GM23338 (cell line): ENCODE data around the gene MTMR3. TPM values are rescaled to one million over a fixed set of nuclear protein-coding genes. Genes with fewer than 3 reads are reported as not detected.

Source experiments
- ATAC-seq: fragments of 200-7000 bp; cut with Tn5 transposase; 3 replicates; pipeline ENCODE4 v1.9.1; 2020
- DNase-seq: peaks from one replicate; pipeline ENCODE4 v3.0.0-alpha.2; 2015; ENCODE audit warnings: low spot score
- H2AFZ ChIP-seq: fragments of 200-600 bp; sonication (generic); 2 replicates; pipeline ENCODE4 v1.8.0; 2016; ENCODE audit warnings: antibody characterized with exemption, mild to moderate bottlenecking, moderate library complexity
- H3F3A ChIP-seq: fragments of 200-600 bp; sonication (generic); replicated peaks from 2 replicates; pipeline ENCODE4 v1.8.0; 2017; ENCODE audit warnings: antibody characterized with exemption, mixed run types, low read depth
- H3K27ac ChIP-seq: fragments of 200-600 bp; sonication (generic); 2 replicates; pipeline ENCODE4 v1.6.1; 2016; ENCODE audit warnings: low read depth
- H3K27me3 ChIP-seq: fragments of 200-600 bp; sonication (generic); 2 replicates; pipeline ENCODE4 v1.8.0; 2016; ENCODE audit warnings: mild to moderate bottlenecking, mixed run types, moderate library complexity; ENCODE audit not compliant: insufficient read depth
- H3K36me3 ChIP-seq: fragments of 200-600 bp; sonication (generic); 2 replicates; pipeline ENCODE4 v1.8.0; 2016; ENCODE audit warnings: mild to moderate bottlenecking; ENCODE audit not compliant: insufficient read depth
- H3K4me1 ChIP-seq: fragments of 200-600 bp; sonication (generic); 2 replicates; pipeline ENCODE4 v1.8.0; 2016; ENCODE audit warnings: mild to moderate bottlenecking, moderate library complexity; ENCODE audit not compliant: insufficient read depth
- H3K4me2 ChIP-seq: fragments of 200-600 bp; sonication (generic); 2 replicates; pipeline ENCODE4 v1.7.1; 2017; ENCODE audit warnings: mixed run types
- H3K4me3 ChIP-seq: fragments of 200-600 bp; sonication (generic); 2 replicates; pipeline ENCODE4 v1.6.1; 2016; ENCODE audit warnings: mixed run types
- H3K79me2 ChIP-seq: fragments of 200-600 bp; sonication (generic); replicated peaks from 2 replicates; pipeline ENCODE4 v1.8.0; 2017; ENCODE audit warnings: mild to moderate bottlenecking; ENCODE audit not compliant: insufficient read depth
- H3K9me2 ChIP-seq: fragments of 200-600 bp; sonication (generic); 2 replicates; pipeline ENCODE4 v1.8.0; 2017; ENCODE audit not compliant: insufficient read depth
- H4K20me1 ChIP-seq: fragments of 200-600 bp; sonication (generic); replicated peaks from 2 replicates; pipeline ENCODE4 v1.8.0; 2017; ENCODE audit warnings: mild to moderate bottlenecking; ENCODE audit not compliant: insufficient read depth
- H3K27ac Mint-ChIP-seq: 2 replicates; pipeline ENCODE4 v1.8.0; 2020; ENCODE audit warnings: inconsistent platforms, mild to moderate bottlenecking, moderate library complexity, mixed read lengths
- H3K27me3 Mint-ChIP-seq: 3 replicates; pipeline ENCODE4 v1.8.0; 2022; ENCODE audit warnings: low read depth, mild to moderate bottlenecking, moderate library complexity, mixed read lengths, inconsistent platforms; ENCODE audit not compliant: insufficient read depth, poor library complexity
- H3K36me3 Mint-ChIP-seq: 3 replicates; pipeline ENCODE4 v1.8.0; 2021; ENCODE audit warnings: low read depth, mild to moderate bottlenecking, inconsistent platforms, moderate library complexity, mixed read lengths
- H3K4me1 Mint-ChIP-seq: 3 replicates; pipeline ENCODE4 v1.8.0; 2020; ENCODE audit warnings: mild to moderate bottlenecking, inconsistent platforms, mixed read lengths
- H3K4me3 Mint-ChIP-seq: 3 replicates; pipeline ENCODE4 v1.8.0; 2021; ENCODE audit warnings: moderate library complexity, mild to moderate bottlenecking, inconsistent platforms, mixed read lengths
- H3K9me3 Mint-ChIP-seq: 3 replicates; pipeline ENCODE4 v1.8.0; 2020; ENCODE audit warnings: moderate library complexity, mild to moderate bottlenecking, inconsistent platforms, mixed read lengths
- CREB1 ChIP-seq: fragments of 250-450 bp; sonication (Bioruptor Pico); IDR thresholded peaks from 2 replicates; pipeline ENCODE4 v1.5.0; 2020; ENCODE audit warnings: low read depth, mild to moderate bottlenecking, moderate library complexity
- EZH2 ChIP-seq: fragments of 200-600 bp; sonication (generic); IDR thresholded peaks from one replicate; pipeline ENCODE4 v1.8.0; 2017; ENCODE audit warnings: antibody characterized with exemption, mild to moderate bottlenecking, low read depth; ENCODE audit not compliant: unreplicated experiment
- EZH2phosphoT487 ChIP-seq: fragments of 200-600 bp; sonication (generic); IDR thresholded peaks from one replicate; pipeline ENCODE4 v1.8.1; 2018; ENCODE audit warnings: antibody characterized with exemption; ENCODE audit not compliant: unreplicated experiment
- JUNB ChIP-seq: IDR thresholded peaks from one replicate; pipeline ENCODE4 v1.6.1; 2016; ENCODE audit warnings: antibody characterized with exemption; ENCODE audit not compliant: unreplicated experiment
- NANOG ChIP-seq: IDR thresholded peaks from 2 replicates; pipeline ENCODE4 v1.6.1; 2016; ENCODE audit warnings: antibody characterized with exemption, borderline replicate concordance
- STAT1 ChIP-seq: IDR thresholded peaks from one replicate; pipeline ENCODE4 v1.6.1; 2016; ENCODE audit warnings: antibody characterized with exemption; ENCODE audit not compliant: unreplicated experiment
- ZNF114 ChIP-seq: fragments of 250-450 bp; sonication (Bioruptor Pico); IDR thresholded peaks from 2 replicates; pipeline ENCODE4 v1.5.0; 2020; ENCODE audit warnings: mild to moderate bottlenecking, moderate library complexity
- ZNF331 ChIP-seq: fragments of 250-450 bp; sonication (Bioruptor Pico); IDR thresholded peaks from 2 replicates; pipeline ENCODE4 v1.5.0; 2020; ENCODE audit warnings: low read depth, mild to moderate bottlenecking, moderate library complexity
- polyA plus RNA-seq: library from polyadenylated mRNA; unstranded; fragments of >200 nt; fragmentation: Nextera tagmentation; extraction: Ambion mirVana; gene quantifications from 2 replicates; pipeline ENCODE4 v1.2.1, GENCODE V29; 2016
- total RNA-seq: library from RNA; depleted of rRNA; stranded (reverse); fragments of >200 nt; shearing (Covaris generic); gene quantifications from 2 replicates; pipeline ENCODE4 v1.2.3, GENCODE V29; 2014
- TF ChIP-seq, protein P1 (sequence below), 2 experiments: fragments of 200-600 bp in 1 of 2; sonication (generic) in 1 of 2; conservative IDR thresholded peaks; 2 replicates each; pipeline versions ENCODE4 v1.5.1 to v1.6.1; 2016 to 2017; ENCODE audit warnings: antibody characterized with exemption in 2 of 2, low read depth in 2 of 2, mild to moderate bottlenecking in 2 of 2, moderate library complexity in 1 of 2
- TF ChIP-seq, protein P2 (sequence below): IDR thresholded peaks from one replicate; pipeline ENCODE4 v1.6.1; 2018; ENCODE audit warnings: antibody characterized with exemption; ENCODE audit not compliant: unreplicated experiment

Gene MTMR3
- total and polyA plus RNA-seq, 2 experiments from 2014 or later: 5.2 to 27.4 TPM

GRCh38 chr22:29998627-29999384 lies 115.8 kb downstream of the MTMR3 start:
- Mint-ChIP-seq H3K27me3 (no peaks in the 10 kb centered on the region), H3K36me3 (peaks cover 8% of the 10 kb centered on the region; the same call in 2 of the 3 replicates), H3K27ac (no peak overlapping the region), H3K9me3 (no peaks in the 10 kb centered on the region), H3K4me1 (peaks cover 4% of the 10 kb centered on the region), H3K4me3 (no peak overlapping the region)
- Histone ChIP-seq H3K27me3 (no peaks in the 10 kb centered on the region), H3K79me2 (no peaks in the 10 kb centered on the region), H4K20me1 (no peaks in the 10 kb centered on the region), H3K4me3 (no peak overlapping the region), H3K27ac (no peak overlapping the region), H3K36me3 (no peaks in the 10 kb centered on the region), H2AFZ (no peak overlapping the region), H3K9me2 (no peaks in the 10 kb centered on the region), H3K4me2 (no peak overlapping the region), H3F3A (no peaks in the 10 kb centered on the region), H3K4me1 (no peaks in the 10 kb centered on the region)
- DNase-seq (peak; percentile 46), ATAC-seq (no peak)
- TF ChIP-seq, protein P1, sequence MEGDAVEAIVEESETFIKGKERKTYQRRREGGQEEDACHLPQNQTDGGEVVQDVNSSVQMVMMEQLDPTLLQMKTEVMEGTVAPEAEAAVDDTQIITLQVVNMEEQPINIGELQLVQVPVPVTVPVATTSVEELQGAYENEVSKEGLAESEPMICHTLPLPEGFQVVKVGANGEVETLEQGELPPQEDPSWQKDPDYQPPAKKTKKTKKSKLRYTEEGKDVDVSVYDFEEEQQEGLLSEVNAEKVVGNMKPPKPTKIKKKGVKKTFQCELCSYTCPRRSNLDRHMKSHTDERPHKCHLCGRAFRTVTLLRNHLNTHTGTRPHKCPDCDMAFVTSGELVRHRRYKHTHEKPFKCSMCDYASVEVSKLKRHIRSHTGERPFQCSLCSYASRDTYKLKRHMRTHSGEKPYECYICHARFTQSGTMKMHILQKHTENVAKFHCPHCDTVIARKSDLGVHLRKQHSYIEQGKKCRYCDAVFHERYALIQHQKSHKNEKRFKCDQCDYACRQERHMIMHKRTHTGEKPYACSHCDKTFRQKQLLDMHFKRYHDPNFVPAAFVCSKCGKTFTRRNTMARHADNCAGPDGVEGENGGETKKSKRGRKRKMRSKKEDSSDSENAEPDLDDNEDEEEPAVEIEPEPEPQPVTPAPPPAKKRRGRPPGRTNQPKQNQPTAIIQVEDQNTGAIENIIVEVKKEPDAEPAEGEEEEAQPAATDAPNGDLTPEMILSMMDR (conservative IDR thresholded peaks at IDR 0.05; ENCODE audit: low read depth in 2 of 2): peak in 1 of 2 experiments; percentile 49; a peak in 3 of 4 replicates
- TF ChIP-seq ZNF114: no peak
- TF ChIP-seq, protein P2, sequence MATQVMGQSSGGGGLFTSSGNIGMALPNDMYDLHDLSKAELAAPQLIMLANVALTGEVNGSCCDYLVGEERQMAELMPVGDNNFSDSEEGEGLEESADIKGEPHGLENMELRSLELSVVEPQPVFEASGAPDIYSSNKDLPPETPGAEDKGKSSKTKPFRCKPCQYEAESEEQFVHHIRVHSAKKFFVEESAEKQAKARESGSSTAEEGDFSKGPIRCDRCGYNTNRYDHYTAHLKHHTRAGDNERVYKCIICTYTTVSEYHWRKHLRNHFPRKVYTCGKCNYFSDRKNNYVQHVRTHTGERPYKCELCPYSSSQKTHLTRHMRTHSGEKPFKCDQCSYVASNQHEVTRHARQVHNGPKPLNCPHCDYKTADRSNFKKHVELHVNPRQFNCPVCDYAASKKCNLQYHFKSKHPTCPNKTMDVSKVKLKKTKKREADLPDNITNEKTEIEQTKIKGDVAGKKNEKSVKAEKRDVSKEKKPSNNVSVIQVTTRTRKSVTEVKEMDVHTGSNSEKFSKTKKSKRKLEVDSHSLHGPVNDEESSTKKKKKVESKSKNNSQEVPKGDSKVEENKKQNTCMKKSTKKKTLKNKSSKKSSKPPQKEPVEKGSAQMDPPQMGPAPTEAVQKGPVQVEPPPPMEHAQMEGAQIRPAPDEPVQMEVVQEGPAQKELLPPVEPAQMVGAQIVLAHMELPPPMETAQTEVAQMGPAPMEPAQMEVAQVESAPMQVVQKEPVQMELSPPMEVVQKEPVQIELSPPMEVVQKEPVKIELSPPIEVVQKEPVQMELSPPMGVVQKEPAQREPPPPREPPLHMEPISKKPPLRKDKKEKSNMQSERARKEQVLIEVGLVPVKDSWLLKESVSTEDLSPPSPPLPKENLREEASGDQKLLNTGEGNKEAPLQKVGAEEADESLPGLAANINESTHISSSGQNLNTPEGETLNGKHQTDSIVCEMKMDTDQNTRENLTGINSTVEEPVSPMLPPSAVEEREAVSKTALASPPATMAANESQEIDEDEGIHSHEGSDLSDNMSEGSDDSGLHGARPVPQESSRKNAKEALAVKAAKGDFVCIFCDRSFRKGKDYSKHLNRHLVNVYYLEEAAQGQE: no peak
- TF ChIP-seq EZH2: no peak

DNA sequence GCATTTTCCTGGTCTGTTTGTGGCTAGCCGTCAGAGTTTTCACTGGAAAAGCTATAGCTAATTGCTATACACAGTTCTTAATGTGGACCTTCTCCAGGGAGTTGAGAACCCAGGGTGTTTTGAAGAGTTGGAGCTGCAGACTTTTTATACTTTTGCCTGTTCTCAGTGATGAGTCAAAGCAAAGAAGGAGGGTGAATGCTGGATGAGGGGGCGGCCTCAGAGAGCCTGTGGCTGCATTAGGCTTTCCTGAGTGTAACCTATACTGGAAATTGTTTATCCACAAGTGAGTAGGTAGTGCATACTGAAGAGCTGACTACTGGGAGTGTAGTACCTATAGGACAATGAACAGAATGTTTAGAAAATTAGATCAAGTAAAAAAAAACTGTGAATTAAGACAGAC lies 117.6 kb downstream of the MTMR3 start:
- Histone ChIP-seq H4K20me1 (no peaks in the 10 kb centered on the region), H3K4me3 (no peak overlapping the region), H3F3A (no peaks in the 10 kb centered on the region), H3K9me2 (no peaks in the 10 kb centered on the region), H3K27ac (no peak overlapping the region), H3K36me3 (no peaks in the 10 kb centered on the region), H2AFZ (no peak overlapping the region), H3K79me2 (no peaks in the 10 kb centered on the region), H3K4me1 (no peaks in the 10 kb centered on the region), H3K4me2 (no peak overlapping the region), H3K27me3 (no peaks in the 10 kb centered on the region)
- H3K36me3 Mint-ChIP-seq: peaks cover 8% of the 10 kb centered on the region; the same call in 2 of the 3 replicates
- no peaks in the 10 kb centered on the region for H3K27me3 Mint-ChIP-seq
- H3K4me1 Mint-ChIP-seq: peaks cover 8% of the 10 kb centered on the region; the same call in 2 of the 3 replicates
- no peak for DNase-seq
- H3K4me3 Mint-ChIP-seq: no peak overlapping the region
- H3K9me3 Mint-ChIP-seq: no peaks in the 10 kb centered on the region
- ATAC-seq: no peak
- H3K27ac Mint-ChIP-seq: 0 out of 2 replicates have a peak overlapping the region, but pooled peaks have one; percentile 38
- no peak for TF ChIP-seq EZH2
- TF ChIP-seq JUNB: no peak
- no peak for TF ChIP-seq NANOG
- TF ChIP-seq CREB1 (CRISPR knock-in tag): no peak
- no peak for TF ChIP-seq ZNF331 (CRISPR knock-in tag)
- TF ChIP-seq, protein P2: no peak
- no peak for TF ChIP-seq STAT1
- TF ChIP-seq EZH2phosphoT487: no peak
